LNCaP clone FGC (cell line): Measurements from ENCODE around the gene CYP4A22.

Experiments used
- DNase-seq: peaks from one replicate; pipeline ENCODE4 v3.0.0-alpha.2; 2011; ENCODE audit warnings: low read depth
- H3K4me3 ChIP-seq: 2 replicates; pipeline ENCODE4 v1.5.1; 2011; ENCODE audit warnings: mild to moderate bottlenecking, low read depth, low read length, control low read depth
- CTCF ChIP-seq: IDR thresholded peaks from 2 replicates; pipeline ENCODE4 v1.5.1; 2012; ENCODE audit warnings: mild to moderate bottlenecking; ENCODE audit not compliant: control insufficient read depth, insufficient read depth; ENCODE audit errors: extremely low read depth

Gene CYP4A22

GRCh38 chr1:47186267-47187185, 49.3 kb downstream of the CYP4A22 start:
- TF ChIP-seq CTCF: no peak
- no peak for DNase-seq
- no peak overlapping the region for H3K4me3 ChIP-seq

DNA sequence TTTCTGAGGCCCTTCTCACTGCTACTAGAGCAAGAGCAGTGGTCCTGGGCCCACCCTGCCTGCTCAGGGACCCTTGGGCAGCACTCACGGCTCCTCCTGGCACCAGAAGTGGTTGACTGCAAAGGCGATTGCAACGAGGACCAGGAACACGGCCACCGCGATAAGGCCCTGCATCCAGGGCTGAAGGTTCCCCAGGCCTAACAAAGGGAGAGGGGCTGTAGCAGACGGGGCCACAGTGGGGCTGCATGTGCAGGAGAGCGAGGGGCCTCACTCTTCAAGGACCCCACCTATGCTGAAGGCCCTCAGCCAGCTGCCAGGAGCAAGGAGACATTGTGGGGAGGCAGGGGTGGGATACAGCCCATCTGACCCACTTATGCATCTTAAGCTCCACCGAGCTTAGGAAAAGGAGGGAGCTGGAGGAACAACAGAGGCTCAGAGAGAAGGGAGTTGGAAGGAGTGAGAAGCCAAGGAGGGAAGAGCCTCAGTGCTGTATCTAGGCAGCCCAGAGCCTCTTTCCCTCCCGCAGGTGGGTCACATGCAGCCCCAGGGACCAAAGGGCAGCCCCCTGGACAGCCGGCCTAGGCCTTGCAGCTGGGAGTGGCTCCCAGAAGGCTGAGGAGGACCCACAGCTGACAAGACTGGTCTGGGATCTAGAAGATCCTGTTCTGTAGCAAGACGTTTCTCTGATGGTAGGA, 50.1 kb downstream of the CYP4A22 start:
- H3K4me3 ChIP-seq: no peak overlapping the region
- no peak for TF ChIP-seq CTCF
- DNase-seq: no peak

DNA sequence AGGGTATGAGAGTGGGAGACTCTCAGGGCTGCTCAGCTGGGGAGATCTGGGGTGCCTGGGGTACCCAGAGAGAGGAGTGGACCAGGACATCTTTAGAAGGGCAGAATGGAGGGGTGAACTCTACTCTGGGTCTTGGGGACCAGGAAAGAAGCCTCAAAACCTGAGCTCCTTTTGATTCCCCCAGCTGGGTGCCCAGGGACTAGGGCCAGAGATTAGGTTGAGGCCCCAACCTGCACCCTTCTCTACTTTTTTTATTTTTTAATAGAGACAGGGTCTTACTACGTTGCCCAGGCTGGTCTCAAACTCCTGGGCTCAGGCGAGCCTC, 50.6 kb downstream of the CYP4A22 start:
- no peak for TF ChIP-seq CTCF
- no peak for DNase-seq
- H3K4me3 ChIP-seq: no peak overlapping the region

- no peak for TF ChIP-seq CTCF
These were observed 51.8 kb downstream of the CYP4A22 start for GRCh38 chr1:47188791-47189785.

DNA sequence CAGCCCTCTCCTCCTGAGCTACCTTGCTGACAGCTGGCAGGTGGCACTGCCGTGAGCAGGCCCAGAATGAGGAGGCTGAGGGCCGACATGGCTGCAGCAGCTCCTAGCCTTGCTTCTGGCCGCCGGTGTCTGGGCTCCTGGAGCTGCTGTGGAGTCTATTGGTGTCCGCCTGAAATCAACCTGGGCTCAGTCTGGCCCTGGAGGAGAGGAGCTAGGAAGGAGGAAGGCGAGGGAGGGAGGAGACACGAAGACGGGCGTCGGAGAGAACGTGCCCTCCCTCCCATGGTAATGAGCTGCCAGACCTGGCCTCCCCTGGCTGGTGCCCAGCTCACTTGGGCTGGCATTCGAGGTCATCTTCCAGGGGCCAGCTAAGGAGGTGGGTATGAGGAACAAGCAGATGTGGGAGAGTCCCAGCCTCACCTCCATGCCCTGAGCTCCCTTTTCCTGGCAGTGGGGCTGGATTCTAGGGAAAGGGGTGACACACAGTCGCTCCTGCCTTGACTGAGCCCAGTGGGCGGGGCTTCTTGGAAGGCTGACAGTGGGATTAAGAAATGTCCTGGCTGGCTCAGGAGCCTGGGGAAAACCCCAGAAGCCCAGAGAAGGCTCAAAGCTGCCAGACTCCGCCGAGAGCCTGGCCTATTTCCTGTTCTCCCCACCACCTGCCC, 52.7 kb downstream of the CYP4A22 start, which contains the start of gene PDZK1IP1:
Gene PDZK1IP1, minus strand, starts transcription at position 193 of the 665 bp plus-strand sequence. Its CDS starts 104 bp downstream, at position 89.
- TF ChIP-seq CTCF: no peak
- peak; percentile 33 for DNase-seq
- H3K4me3 ChIP-seq: 0 out of 2 replicates have a peak within 1 kb of the TSS, but pooled peaks have one; percentile 4

More at GRCh38 chr1:47188791-47189785, 51.8 kb downstream of the CYP4A22 start:
- DNase-seq: no peak
- H3K4me3 ChIP-seq: no peak overlapping the region

DNA sequence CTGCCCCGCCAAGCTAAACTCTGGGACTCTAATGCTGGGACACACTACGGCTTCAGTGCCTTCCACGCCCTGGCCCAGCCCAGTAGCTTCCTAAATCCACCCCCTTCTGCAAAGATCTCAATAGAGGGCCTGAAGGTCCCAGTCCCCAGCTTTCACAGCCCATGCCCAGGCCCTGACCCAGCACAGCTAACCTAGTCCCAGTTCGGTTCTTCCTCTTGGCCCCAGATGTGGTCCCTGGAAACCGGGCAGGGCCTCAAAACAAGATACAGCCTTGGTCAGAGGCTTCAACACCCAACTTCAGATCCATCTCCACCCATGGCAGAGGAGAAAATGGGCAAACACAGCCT, 53.2 kb downstream of the CYP4A22 start:
- no peak for TF ChIP-seq CTCF
- no peak overlapping the region for H3K4me3 ChIP-seq
- DNase-seq: no peak
